Osteocyte (in vitro differentiated cells): ENCODE results near the gene PLEKHH1. TPM values are rescaled to one million over a fixed set of nuclear protein-coding genes. Genes with fewer than 3 reads are reported as not detected.

Experiments
- DNase-seq: peaks from one replicate; pipeline ENCODE4 v3.0.0; 2021; ENCODE audit warnings: mixed read lengths; ENCODE audit not compliant: unreplicated experiment; ENCODE audit errors: extremely low spot score
- H3K27ac Mint-ChIP-seq: one replicate; pipeline ENCODE4 v1.8.0; 2021; ENCODE audit warnings: mild to moderate bottlenecking, mixed read lengths; ENCODE audit not compliant: unreplicated experiment
- H3K27me3 Mint-ChIP-seq: one replicate; pipeline ENCODE4 v1.8.0; 2021; ENCODE audit warnings: mixed read lengths; ENCODE audit not compliant: unreplicated experiment
- H3K36me3 Mint-ChIP-seq: one replicate; pipeline ENCODE4 v1.8.0; 2021; ENCODE audit warnings: mixed read lengths; ENCODE audit not compliant: unreplicated experiment
- H3K4me1 Mint-ChIP-seq: one replicate; pipeline ENCODE4 v1.8.0; 2021; ENCODE audit warnings: mixed read lengths; ENCODE audit not compliant: unreplicated experiment
- H3K4me3 Mint-ChIP-seq: one replicate; pipeline ENCODE4 v1.8.0; 2021; ENCODE audit warnings: mild to moderate bottlenecking, moderate library complexity, mixed read lengths; ENCODE audit not compliant: unreplicated experiment
- H3K9me3 Mint-ChIP-seq: one replicate; pipeline ENCODE4 v1.8.0; 2021; ENCODE audit warnings: mixed read lengths; ENCODE audit not compliant: unreplicated experiment
- CTCF ChIP-seq: fragments of 200-600 bp; sonication (generic); IDR thresholded peaks from 2 replicates; pipeline ENCODE4 v1.5.0; 2021; ENCODE audit warnings: antibody characterized with exemption, mild to moderate bottlenecking, moderate library complexity
- total RNA-seq: library from RNA; stranded (reverse); gene quantifications from 2 replicates; pipeline ENCODE4 v1.2.1, GENCODE V29; 2021

PLEKHH1 gene
- total RNA-seq, 1 donor from 2014 or later: 1.0 TPM

DNA sequence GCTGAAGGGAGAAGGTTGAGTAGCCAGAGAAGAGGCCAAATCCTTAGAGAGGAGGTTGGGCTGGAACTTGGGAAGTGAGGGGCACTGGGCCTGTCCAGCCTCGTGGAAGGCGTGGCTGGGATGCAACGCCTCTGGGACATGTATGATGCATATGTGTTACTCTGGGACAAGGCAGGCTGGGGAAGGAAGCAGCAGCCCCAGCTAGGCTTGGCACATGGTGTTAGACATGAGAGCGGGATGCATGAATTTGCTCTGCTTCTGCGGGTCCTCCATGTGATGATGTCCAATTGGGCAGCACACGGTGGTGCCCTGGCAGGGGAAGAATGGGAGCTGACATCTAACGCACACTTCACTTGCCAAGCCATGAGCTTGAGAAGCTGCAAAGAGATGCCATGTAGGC, 21.3 kb downstream of the PLEKHH1 start:
- Mint-ChIP-seq H3K4me3 (no peak overlapping the region), H3K27ac (no peak overlapping the region), H3K9me3 (no peaks in the 10 kb centered on the region), H3K27me3 (peaks cover 16% of the 10 kb centered on the region), H3K4me1 (no peaks in the 10 kb centered on the region), H3K36me3 (no peaks in the 10 kb centered on the region)
- DNase-seq: no peak
- no peak for TF ChIP-seq CTCF

DNA sequence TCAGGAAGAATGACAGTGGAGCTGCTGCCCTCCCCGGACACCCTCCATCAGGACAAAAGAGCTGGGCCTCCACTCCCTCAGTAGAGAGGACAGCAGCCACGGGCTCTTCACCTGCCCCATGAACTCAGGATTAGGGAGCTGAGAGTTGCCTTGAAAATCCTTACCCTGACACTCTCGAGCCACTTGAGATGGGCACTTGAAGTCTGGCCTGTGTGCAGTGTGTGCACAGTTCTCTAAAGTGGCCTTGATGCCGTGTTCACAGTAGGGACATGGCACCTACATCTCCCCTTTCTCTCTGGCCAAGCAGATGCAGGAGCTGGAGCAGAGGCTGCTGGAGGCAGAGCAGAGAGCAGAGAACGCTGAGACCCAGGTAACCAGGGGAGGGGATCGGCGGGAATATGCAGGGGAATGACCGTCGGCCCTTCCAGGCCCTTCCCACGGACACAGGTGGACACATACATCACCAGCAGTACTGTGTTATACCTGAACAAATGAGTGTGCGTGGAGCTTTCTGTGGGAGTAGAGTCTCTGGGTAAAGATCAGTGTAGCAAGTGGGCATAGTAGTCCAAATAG, 22.5 kb downstream of the PLEKHH1 start:
- TF ChIP-seq CTCF: no peak
- Mint-ChIP-seq H3K36me3 (no peaks in the 10 kb centered on the region), H3K4me1 (no peaks in the 10 kb centered on the region), H3K27ac (no peak overlapping the region), H3K9me3 (no peaks in the 10 kb centered on the region), H3K4me3 (no peak overlapping the region), H3K27me3 (peaks cover 13% of the 10 kb centered on the region)
- DNase-seq: no peak

DNA sequence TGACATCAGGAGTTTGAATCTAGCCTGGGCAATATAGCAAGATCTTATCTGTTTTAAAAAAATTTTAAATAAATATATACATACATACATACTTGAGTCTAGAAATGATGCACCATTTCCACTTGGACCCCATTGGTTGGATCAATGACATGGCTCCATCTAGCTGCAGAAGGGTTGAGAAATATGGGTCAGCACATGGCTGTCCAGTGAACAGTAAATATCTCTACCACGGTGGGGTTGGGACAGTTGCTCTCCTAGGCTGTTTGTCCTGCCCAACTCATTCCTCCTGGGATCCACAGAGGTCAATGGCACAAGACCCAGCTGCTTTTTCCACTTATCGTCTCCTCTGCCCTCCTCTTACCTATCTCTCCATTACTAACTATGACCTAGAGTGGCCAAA, 23.6 kb downstream of the PLEKHH1 start:
- DNase-seq: no peak
- TF ChIP-seq CTCF: no peak
- H3K27me3 Mint-ChIP-seq: peaks cover 13% of the 10 kb centered on the region
- H3K36me3 Mint-ChIP-seq: no peaks in the 10 kb centered on the region
- no peaks in the 10 kb centered on the region for H3K4me1 Mint-ChIP-seq
- no peak overlapping the region for H3K27ac Mint-ChIP-seq
- H3K4me3 Mint-ChIP-seq: no peak overlapping the region
- no peaks in the 10 kb centered on the region for H3K9me3 Mint-ChIP-seq

DNA sequence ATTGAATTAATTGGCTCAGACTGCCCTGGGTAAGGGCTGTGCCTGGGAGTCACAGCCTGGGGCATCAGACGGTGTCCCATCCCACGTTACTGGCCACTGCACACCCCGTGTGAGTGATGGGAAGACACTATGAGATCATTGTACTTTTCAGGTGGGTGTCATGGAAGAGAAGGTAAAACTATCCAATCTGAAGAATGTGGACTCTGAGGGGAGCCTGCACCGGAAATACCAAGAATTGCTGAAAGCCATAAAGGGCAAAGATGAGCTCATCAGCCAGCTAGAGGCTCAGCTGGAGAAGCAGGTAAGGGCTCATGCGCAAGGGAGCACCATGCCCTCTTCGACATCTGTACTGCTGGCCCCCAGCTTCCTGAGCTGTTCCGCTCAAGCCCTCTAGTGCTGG, 24.0 kb downstream of the PLEKHH1 start:
- DNase-seq: no peak
- Mint-ChIP-seq H3K27me3 (peaks cover 13% of the 10 kb centered on the region), H3K9me3 (no peaks in the 10 kb centered on the region), H3K4me3 (no peak overlapping the region), H3K4me1 (no peaks in the 10 kb centered on the region), H3K36me3 (no peaks in the 10 kb centered on the region), H3K27ac (no peak overlapping the region)
- TF ChIP-seq CTCF: no peak

- H3K27me3 Mint-ChIP-seq: peaks cover 13% of the 10 kb centered on the region
- H3K9me3 Mint-ChIP-seq: no peaks in the 10 kb centered on the region
- no peaks in the 10 kb centered on the region for H3K4me1 Mint-ChIP-seq
- no peak overlapping the region for H3K4me3 Mint-ChIP-seq
- no peak for DNase-seq
- no peaks in the 10 kb centered on the region for H3K36me3 Mint-ChIP-seq
- no peak for TF ChIP-seq CTCF
- H3K27ac Mint-ChIP-seq: no peak overlapping the region
Measured at GRCh38 chr14:67557656-67558055, 24.6 kb downstream of the PLEKHH1 start.
